DMS53 treated with DMSO at 0.1 percent for 48 hours (cell line): ENCODE data around the gene NKAP.
"Not testable (repeated sequence)": the region's sequence is repeated elsewhere in the genome, so short reads cannot be mapped to it uniquely, and the experiment has no call there.

Source experiments
- DNase-seq: peaks from one replicate; lab custom pipeline; 2025; ENCODE audit not compliant: unreplicated experiment; lab: John Stamatoyannopoulos, UW

NKAP gene

DNA sequence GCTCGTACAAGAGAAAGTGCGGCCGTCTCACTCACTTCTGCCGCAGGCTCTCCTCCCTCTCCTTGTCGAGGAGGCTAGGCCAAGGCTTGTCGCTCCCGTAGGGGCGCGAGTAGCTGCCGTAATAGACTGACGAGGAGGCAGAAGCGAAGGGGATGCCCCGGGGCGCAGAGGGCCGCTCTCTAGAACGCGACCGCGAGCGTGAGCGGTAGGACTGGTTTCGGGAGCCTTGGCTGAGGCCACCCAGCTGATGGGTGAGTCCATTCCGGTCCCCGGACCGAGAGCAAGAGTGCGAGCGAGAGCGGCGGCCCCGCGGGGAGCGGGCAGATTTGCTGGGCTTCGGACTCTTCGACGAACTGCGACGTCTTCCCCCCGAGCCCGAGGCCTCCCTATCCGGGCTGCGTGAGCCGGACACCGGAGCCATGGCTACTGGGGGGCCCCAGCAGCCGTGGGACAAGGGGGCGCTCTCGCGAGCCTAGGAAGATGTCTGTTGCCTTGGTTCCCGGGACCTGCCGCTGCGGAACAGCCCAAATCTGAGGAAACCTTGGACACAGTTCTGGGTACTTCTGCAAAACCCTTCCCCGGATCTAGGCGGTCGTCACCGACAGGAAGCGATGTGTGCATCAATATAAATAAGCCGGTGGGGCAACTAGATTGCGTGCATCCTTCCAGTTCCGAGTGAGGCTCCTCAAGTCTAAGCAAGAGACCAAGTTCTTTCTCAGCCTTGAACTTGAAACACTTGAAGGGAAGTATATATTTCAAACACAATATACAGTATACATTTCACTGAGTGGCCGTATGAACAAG is at the start of gene NKAP:
Gene NKAP (minus strand): TSS at position 567 of the 804 bp plus-strand sequence. CDS start 146 bp downstream, at position 421.
- peak; percentile 75 for DNase-seq

DNA sequence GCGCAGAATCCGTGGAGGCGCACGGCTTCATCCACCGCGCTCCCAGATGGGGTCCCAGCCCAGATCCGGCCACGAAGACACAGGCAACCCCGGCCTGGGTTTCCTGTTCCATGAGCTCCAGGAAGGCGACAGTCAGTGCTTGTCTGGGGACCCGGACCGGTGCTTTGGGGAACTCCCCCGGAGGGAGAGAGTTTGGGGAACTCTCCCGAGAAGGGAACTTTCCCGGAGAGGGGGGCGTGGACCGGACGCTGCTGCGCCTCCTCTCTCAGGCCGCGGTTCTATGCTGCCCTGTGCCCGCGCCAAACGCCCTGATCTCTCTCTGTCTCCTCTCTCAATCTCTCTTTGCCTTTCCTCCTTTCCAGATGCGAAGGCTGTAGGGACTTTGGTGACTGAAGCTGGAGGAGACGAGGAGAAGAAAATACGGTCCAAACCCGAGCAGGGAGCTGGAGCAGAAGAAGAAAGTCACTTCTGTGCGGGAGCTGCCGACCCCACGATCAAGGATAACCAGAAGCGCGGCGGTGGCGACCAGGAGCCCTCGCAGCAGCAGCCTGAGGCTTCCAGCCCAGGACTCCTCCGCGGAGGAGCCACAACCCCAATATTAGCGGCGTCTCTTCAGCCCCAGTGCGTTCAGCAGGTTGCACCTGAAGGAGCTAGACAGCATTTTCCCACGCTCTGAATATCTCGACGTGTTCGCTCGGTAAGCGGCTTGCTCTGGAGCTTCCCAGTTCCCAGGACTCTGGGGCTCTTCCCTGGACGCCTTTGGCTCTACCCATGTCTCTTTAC is 47.6 kb upstream of the NKAP start:
- DNase-seq: no peak

DNA sequence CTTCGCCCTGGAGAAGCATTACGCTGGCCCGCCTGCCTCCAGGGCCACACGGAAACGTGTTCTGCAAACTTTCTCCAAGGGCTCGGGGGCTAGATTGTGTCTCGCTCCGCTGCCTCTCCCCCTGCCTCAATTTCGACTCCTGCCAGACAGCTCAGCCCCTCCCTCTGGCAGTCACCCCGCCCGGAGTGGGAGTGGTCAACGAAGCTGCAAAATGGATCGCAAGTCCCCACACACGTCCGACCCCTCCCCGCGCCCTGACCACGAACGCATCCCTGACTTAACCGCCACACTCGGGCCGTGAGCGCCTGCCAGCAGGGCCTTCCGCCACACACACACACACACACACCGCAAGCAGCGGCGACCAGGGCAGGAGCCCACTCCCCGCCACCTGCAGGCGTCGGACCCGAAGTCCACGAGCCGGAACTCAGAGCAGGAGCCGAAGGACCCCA is 47.0 kb upstream of the NKAP start:
- DNase-seq: no peak

DNA sequence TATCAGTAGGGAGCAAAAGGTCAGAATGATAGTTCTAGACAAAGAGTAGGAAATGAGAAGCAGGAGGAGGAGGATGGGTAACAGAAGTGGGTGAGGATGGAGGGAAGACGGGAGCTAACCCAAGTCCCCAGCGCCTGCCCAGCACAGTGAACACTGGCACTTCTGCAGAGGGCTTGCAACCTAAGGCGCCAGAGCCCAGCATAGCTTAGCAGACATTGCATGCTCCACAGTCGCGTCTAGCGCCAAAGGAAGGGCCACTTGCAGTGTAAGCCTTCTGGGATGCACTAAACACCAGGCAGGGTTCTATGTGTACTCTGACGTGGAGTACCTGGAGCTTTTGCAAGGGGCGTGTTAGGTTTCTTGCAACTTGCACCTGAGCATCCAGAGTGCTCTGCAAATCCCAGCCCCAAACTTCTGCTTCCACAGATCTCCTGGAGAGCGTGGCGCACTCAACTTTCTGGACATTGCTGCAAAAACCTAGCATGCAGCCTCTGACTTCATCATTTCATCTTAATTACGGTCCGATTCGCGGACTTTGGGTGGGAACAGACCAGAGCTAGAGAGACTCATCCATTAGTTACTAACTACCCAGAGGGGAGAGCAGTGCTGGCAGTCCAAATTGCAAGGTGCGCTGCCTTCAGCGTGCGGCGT is 46.5 kb upstream of the NKAP start:
- DNase-seq: no peak

DNA sequence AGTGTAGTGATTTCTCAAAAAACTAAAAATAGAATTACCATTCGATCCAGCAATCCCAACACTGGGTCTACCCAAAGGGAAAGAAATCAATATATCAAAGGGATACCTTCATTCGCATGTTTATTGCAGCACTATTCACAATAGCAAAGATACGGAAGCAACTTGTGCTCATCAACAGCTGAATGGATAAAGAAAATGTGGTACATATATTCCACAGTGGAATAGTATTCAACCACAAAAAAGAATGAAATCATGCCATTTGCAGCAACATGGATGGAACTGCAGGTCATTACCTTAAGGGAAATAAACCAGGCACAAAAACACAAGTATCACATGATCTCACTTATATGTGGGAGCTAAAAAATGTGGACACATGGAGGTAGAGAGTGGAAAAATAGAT is 42.7 kb upstream of the NKAP start:
- DNase-seq: no peak

DNA sequence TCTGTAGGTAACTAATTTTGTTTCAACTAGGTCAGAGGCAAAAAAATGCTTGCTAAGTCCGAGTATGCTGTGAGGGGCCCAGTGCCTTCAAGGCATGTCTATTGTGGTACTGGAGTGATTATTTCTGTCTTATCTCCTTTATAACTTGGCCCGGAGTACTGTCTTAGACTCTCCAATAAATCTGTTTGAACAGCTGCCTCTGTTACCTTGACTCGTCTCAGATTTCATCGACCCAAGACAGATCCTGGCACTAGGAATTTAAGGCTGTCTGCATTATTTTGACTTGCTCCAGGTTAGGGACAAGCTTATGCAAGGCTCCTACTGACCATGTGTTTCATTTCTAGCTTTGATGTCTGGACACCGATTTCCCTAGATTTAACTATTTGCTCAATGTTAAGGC is 41.1 kb upstream of the NKAP start:
- DNase-seq: no peak

DNA sequence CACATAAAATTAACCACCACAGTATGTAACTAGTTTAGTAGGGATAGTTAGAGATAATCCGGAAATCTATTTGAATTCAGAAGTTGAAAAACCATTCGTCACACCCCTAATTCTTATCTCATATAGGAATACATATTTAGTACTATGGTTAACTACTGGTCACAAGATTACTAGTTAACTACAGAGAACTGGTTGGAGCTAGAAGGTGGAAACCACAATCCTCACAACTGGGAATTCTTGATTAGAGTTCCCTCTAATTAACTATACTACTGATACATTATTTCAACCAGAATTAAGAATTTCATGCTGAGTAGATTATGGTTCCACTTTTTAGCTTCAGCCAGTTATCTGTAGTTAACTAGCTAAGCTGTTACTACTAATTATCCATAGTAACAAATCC is 39.9 kb upstream of the NKAP start:
- DNase-seq: no peak

DNA sequence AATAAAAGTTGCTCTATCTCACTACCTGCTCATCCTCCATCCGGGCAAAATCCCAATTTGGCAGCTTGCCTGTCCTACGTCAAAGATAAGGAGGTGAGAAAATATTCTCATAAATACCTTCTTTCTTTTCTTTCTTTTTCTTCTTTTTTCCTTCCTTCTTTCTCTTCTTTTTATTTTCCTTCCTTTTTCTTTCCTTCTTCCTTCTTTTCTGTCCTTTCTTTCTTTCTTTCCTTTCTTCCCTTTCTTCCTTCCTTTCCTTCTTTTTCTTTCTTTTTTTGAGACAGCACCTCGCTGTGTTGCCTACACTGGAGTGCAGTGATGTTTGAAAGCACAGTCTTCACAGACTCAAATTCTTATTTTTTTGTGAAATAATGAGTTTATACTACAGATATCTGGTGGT is 38.6 kb upstream of the NKAP start:
- no peak for DNase-seq

DNA sequence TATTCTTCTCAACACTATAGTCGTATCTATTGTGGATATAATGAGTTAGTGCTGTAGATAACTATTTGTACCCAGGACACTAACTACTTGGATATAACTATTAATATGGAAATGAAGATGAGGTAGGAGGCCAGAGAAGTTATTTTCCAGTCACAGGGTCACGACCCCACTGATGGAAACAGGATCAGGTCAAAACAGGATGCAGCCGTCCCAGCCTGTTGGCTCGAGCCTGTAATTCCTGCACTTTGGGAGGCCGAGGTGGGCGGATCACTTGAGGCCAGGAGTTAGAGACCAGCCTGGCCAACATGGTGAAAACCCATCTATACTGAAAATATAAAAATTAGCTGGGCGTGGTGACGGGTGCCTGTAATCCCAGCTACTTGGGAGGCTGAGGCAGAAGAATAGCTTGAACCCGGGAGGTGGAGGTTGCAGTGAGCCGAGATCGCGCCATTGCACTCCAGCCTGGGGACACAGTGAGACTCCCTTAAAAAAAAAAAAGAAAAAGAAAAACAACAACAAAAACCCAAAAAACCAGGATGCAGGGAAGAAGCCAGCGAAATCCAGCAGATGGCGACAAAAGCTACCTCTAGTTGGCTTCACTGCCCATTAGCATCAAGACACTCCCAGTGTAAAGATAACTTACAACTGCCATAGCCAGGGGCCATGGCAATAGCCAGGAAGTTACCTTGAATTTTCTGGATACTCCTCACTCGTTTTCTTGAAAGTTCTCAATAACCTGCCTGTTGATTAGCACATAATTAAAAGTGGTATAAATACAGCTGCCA is 37.9 kb upstream of the NKAP start:
- peak; percentile 30 for DNase-seq

DNA sequence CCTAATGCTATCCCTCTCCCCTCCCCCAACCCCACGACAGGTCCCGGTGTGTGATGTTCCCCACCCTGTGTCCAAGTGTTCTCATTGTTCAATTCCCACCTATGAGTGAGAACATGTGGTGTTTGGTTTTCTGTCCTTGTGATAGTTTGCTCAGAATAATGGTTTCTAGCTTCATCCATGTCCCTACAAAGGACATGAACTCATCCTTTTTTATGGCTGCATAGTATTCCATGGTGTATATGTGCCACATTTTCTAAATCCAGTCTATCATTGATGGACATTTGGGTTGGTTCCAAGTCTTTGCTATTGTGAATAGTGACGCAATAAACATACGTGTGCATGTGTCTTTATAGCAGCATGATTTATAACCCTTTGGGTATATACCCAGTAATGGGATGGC is 33.6 kb upstream of the NKAP start:
- DNase-seq: not testable (repeated sequence)

DNA sequence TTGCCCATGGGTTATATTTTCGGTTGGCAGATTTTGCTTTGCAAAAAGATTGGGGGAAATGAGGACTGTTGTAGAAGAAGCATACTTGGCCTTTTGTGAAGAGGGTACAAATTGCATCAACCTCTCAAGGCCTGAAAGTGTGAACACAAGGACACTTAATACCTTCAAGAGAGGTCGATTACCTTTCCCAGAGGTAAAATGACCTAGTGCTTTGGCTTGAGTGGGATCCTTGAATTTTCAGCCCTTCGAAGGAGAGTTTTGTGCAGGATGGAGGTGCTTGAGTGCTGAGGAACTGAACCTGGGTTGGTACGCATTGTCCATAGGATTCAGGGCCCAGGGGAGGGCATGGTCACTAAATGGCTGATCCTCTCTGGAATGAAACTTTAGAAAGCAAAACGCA is 27.6 kb upstream of the NKAP start:
- DNase-seq: no peak

DNA sequence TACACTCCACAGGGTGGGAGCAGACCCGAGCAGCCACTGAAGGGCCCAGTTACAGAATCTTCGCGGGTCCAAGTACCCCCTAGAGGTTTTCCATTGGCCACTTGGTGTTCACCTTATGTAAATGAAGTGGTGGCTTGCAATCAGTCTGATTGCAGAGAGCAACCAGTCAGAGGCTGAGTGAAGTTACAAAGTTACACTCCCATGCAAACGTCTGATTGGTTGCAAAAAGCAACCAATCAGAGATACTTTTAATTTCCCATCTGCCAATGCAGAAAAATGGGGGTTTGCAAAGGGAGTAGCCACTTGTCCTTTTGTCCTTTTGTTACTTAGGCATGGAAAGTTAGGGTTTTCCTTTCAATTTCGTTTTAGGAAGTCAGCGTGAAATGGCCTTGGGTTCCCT is 27.0 kb upstream of the NKAP start:
- no peak for DNase-seq

DNA sequence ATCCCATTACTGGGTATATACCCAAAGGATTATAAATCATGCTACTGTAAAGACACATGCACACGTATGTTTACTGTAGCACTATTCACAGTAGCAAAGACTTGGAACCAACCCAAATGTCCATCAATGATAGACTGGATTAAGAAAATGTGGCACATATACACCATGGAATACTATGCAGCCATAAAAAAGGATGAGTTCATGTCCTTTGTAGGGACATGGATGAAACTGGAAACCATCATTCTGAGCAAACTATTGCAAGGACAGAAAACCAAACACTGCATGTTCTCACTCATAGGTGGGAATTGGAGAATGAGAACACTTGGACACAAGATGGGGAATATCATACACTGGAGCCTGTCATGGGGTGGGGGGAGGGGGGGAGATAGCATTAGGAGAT is 23.3 kb upstream of the NKAP start:
- DNase-seq: not testable (repeated sequence)

DNA sequence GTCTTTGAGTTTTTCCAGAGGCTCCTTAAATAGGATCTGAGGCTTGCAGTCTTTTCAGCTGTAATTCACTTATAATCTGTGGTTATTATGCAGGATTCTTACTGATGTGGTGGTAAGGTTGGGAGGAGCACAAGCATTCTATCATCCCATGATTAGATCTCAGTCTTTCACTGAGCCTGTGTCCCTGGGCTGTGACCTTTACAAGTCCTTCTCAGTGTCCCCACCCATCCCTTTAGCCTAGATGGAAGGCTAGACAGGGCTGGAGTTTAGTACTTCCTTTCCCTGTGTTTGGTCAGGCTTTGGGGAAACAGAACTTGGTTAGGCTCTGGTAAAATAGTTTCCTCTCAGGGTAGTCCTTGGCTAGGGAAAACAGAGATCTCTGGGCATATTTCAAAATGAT is 17.1 kb upstream of the NKAP start:
- no peak for DNase-seq

DNA sequence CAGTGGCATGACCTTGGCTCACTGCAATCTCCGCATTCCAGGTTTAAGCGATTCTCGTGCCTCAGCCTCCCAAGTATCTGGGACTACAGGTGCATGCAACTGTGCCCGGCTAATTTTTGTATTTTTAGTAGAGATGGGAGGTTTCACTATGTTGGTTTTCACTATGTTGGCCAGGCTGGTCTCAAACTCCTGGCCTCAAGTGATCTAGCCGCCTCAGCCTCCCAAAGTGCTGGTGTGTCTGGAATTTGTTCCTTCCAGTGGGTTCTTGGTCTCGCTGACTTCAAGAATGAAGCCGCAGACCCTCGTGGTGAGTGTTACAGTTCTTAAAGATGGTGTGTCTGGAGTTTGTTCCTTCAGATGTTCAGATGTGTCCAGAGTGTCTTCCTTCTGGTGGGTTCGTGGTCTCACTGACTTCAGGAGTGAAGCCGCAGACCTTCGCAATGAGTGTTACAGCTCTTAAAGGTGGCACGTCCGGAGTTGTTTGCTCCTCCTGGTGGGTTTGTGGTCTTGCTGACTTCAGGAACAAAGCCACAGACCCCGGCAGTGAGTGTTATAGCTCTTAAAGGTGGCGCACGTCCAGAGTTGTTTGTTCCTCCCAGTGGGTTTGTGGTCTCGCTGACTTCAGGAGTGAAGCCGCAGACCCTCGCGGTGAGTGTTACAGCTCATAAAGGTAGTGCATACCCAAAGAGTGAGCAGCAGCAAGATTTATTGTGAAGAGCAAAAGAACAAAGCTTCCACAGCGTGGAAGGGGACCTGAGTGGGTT is 12.4 kb upstream of the NKAP start:
- DNase-seq: not testable (repeated sequence)

DNA sequence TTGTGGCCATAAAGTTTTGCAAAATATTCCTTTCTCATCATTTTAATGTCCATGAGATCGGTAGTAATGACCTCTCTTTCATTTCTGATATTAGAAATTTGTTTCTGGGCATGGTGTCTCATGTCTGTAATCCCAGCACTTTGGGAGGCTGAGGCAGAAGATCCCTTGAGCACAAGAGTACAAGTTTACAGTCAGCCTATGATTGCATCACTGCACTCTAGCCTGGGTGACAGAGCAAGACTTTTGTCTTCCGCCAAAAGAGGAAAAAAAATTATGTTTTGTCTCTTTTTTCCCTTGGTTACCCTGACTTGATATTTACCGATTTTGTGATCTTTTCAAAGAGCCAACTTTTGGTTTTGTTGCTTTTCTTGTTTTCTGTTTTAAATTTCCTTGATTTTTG is 10.8 kb upstream of the NKAP start:
- DNase-seq: no peak

DNA sequence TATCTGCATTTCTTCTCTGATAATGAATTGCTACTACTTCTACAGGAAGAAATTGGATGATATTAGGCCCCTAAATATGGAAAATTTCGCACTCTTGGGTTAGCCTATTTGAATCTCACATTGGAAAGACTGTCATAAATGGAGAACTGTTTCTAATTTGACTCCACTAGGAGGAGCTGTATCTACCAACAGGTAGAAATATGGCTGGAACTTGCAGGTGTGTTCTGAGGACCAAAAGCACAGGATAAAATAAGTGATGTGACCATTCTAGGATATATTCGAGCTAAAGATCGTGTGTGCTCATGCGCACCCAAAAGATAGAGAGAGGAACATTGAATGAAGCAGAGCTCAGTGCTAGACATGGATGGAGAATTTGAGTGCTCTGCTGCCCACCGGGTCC is 4.8 kb upstream of the NKAP start:
- no peak for DNase-seq

DNA sequence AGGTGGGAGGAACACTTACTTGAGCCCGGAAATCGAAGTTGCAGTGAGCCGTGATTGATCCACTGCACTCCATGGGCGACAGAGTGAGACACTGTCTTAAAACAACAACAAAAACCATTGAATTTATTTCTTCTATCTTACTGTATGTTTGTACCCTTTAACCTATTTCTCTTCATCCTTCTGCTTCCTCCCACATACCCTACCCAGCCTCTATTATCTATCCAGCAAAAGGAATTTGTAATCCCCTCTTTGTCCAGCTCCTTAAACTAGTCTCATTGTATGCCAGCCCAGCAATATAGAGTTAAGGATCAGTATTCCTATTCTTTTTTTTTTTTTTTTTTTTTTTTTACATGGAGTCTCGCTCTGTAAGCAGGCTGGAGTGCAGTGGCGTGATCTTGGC is 1.9 kb upstream of the NKAP start:
- no peak for DNase-seq

DNA sequence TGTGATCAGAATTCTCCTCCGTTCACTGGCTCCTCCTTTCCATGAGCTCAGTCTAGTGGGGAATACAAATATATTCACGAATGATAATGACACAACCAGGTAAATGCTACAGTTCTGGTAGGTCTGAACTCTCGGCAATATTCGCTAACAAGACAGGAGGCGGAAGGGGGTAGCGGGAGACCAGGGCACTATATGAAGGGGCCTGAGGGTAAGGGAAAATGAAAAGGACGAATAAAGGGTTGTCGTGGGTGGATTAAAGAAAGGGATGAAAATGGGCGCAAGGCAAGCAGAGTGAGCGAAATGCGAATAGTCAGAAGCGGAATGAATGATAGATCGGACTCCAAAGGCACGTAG is 743 bp downstream of the NKAP start:
- DNase-seq: no peak

DNA sequence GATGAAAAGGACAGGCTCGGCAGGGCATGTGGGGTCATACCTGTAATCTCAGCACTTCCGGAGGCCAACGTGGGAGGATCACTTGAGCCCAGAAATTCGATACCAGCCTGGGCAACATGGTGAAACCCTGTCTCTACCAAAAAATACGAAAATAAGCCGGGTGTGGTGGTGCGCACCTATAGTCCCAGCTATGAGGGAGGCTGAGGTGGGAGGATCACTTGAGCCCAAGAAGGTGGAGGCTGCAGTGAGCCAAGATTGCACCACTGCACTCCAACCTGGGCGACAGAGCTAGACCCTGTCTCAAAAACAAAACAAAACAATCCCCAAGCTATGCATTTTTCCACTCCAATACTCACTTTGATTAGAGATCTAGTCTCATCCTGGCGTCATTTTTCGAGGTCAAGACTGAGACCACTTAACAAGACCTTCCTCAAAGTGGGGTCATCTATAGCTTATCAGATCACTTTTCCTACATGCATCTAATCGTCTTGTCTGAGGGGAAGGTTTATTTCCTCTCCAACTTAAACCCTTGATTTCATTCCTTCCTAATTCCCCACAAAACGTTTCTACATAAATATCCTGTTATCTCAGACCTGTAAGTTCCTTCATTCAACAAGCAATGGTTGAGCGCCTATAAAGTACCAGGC is 1.3 kb downstream of the NKAP start:
- no peak for DNase-seq
